NCI-H1436 treated with DMSO at 0.1 percent for 48 hours (cell line): ENCODE measurements around the gene HAGHL.

Source experiments
- DNase-seq: peaks from one replicate; lab custom pipeline; 2025; lab: John Stamatoyannopoulos, UW

The HAGHL gene

GRCh38 chr16:721765-722540, 5.0 kb upstream of the HAGHL start:
- DNase-seq: no peak

- no peak for DNase-seq
Measured at GRCh38 chr16:722835-723633, 3.9 kb upstream of the HAGHL start.

GRCh38 chr16:723695-724094, 3.2 kb upstream of the HAGHL start:
- no peak for DNase-seq

- no peak for DNase-seq
Measured at GRCh38 chr16:724188-725040, 2.5 kb upstream of the HAGHL start.

GRCh38 chr16:725041-725376, 1.9 kb upstream of the HAGHL start:
- DNase-seq: no peak

GRCh38 chr16:725463-726187, 1.3 kb upstream of the HAGHL start:
- no peak for DNase-seq

GRCh38 chr16:726188-726437, 793 bp upstream of the HAGHL start:
- DNase-seq: no peak

GRCh38 chr16:727291-727977, 528 bp downstream of the HAGHL start:
- no peak for DNase-seq

- DNase-seq: no peak
Measured at GRCh38 chr16:728131-728889, 1.4 kb downstream of the HAGHL start.

GRCh38 chr16:728890-729744, 2.2 kb downstream of the HAGHL start:
- DNase-seq: no peak

GRCh38 chr16:729768-730665, 3.1 kb downstream of the HAGHL start:
- no peak for DNase-seq

- no peak for DNase-seq
Measured at GRCh38 chr16:730666-731509, 4.0 kb downstream of the HAGHL start.

GRCh38 chr16:732332-732731, 5.4 kb downstream of the HAGHL start:
- no peak for DNase-seq

- DNase-seq: no peak
Measured at GRCh38 chr16:732936-733335, 6.0 kb downstream of the HAGHL start.

GRCh38 chr16:733382-734207, 6.7 kb downstream of the HAGHL start:
- no peak for DNase-seq

- no peak for DNase-seq
Measured at GRCh38 chr16:734208-734980, 7.5 kb downstream of the HAGHL start.
